Stimulated activated CD4-positive, alpha-beta T cell treated with anti-CD3 and anti-CD28 coated beads, Interleukin-15, amount 100 ng/mL, for 48 hours (primary cell): ENCODE data around the gene MAP3K5.
"Not testable (repeated sequence)": the region's sequence is repeated elsewhere in the genome, so short reads cannot be mapped to it uniquely, and the experiment has no call there.

Experiments
- DNase-seq, 2 donors: peaks; one replicate each; pipeline ENCODE4 v3.0.0-alpha.2; 2020; ENCODE audit warnings: low read depth in 2 of 2

MAP3K5 gene

DNA sequence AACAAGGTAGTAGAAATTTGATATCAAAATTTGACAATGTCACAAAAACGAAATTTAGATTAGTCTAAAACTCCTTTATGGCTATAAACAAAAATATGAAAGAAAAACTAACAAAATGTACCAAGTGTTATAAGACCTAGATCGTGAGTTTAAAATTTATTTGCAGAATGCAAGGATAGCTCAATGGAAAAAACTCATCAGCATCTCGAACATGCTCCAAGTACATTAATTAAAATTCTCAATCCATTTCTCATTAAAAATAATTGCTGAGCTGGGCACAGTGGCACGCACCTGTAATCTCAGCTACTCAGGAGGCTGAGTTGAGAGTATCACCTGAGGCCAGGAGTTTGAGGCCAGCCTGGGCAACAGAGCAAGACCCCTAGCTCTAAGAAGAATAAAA, 70.8 kb downstream of the MAP3K5 start:
- no peak for DNase-seq

GRCh38 chr6:136720045-136720770, 72.1 kb downstream of the MAP3K5 start:
- DNase-seq, result no peak

GRCh38 chr6:136719280-136720044, 72.8 kb downstream of the MAP3K5 start:
- DNase-seq, result no peak

GRCh38 chr6:136718476-136718875, 73.8 kb downstream of the MAP3K5 start:
- no peak for DNase-seq

- no peak for DNase-seq
Measured at GRCh38 chr6:136717716-136717990, 74.6 kb downstream of the MAP3K5 start.

GRCh38 chr6:136716917-136717715, 75.2 kb downstream of the MAP3K5 start:
- DNase-seq, result no peak

DNA sequence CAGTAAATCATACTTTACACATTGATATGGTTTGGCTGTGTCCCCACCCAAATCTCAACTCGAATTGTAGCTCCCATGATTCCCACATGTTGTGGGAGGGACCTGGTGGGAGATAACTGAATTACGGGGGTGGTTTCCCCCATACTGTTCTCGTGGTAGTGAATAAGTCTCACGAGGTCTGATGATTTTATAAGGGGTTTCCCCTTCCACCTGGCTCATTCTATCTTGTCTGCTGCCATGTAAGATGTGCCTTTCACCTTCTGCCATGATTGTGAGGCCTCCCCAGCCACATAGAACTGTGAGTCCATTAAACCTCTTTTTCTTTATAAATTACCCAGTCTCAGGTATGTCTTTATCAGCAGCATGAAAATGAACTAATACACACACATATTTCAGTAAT, 79.6 kb downstream of the MAP3K5 start:
- not testable (repeated sequence) for DNase-seq

DNA sequence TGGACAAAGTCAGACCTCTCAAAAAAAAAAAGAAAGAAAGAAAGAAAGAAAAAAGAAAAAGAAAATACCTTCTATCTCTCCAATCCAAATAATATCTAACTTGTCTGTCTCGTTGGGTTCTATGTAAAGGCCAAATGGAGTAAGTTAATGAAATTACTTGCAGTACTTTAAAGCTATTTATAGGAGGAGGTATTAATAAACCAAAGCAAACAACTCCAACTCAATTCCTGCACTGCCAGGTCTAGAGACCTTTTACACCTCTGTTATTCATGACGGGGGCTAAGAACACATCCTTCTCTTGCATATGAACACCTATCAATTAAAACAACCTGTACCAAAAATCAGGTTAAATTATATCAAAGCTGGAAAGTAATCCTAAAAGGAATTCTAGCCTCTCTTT, 80.6 kb downstream of the MAP3K5 start:
- DNase-seq, result no peak

DNA sequence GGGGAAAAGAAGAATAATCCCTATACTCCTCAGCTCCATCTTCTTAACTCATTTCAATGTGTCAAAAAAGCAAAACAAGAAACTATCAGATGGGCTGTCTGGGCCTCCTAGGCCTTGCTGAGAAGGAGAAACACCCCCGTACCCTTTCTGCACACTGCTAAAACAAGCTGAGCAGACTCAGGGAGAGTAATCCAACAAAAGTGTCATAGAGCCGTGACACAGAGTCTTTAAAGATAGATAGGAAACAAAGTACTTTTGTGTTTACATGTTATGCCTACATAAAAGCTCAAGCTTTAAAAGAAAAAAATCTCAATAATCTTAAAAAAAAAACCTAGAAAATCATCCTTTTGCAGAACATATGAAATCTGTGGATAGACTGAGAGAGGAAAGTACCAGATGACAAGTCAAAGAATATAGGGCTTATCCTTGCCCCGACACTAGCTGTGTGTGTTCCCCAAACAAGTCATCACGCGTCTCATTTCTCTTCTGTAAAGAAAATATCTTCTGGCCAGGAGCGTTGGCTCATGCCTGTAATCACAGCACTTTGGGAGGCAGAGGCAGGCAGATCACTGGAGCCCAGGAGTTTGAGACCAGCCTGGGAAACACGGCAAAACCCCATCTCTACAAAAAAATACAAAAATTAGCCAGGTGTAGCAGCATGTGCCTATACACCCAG, 81.3 kb downstream of the MAP3K5 start:
- DNase-seq, result no peak

GRCh38 chr6:136709429-136709828, 82.8 kb downstream of the MAP3K5 start:
- DNase-seq, result no peak

GRCh38 chr6:136706430-136706829, 85.8 kb downstream of the MAP3K5 start:
- no peak for DNase-seq

DNA sequence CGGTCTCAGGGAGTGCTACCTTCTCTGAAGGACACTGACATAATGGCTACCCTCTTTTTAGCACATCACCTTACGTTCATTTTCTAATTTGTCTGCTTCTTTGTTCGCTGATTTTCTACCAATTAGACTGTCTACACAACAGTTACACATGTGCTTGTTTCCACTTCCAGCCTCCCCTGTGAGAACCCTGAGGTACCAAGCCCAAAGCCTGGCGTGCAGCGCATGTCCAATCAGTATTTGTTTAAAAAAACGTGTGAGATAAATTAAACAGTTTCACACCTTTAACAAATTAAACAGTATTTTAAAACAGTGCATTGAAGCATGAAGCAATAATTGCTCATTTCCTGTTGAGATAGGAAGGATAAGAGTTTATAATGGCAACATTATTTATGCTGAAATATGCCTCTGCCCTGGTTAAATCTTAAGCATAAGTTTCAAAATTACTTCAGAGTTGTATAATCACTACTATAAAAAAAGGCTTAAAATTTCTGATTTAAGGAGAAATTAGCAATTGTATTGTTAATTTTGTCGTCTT, 88.9 kb downstream of the MAP3K5 start:
- no peak for DNase-seq

DNA sequence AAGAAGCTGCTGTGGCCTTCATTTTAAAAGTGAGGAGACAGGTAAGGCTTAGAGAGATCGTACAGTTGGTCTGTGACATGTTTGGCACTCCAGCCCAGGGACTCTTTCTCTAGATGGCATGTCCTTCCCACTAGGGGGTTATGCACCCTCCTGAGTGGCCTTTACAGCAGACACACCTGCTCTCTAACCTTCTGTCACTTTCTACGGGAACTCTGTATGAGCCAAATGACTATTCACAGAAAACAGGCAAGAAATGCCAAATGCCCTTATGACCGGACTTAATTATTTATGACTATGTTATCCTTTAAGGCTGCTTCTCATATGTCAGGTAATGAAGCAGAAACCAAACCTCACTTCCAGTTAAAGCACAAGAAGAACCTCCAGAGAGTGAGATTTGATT, 91.2 kb downstream of the MAP3K5 start:
- DNase-seq, result no peak

DNA sequence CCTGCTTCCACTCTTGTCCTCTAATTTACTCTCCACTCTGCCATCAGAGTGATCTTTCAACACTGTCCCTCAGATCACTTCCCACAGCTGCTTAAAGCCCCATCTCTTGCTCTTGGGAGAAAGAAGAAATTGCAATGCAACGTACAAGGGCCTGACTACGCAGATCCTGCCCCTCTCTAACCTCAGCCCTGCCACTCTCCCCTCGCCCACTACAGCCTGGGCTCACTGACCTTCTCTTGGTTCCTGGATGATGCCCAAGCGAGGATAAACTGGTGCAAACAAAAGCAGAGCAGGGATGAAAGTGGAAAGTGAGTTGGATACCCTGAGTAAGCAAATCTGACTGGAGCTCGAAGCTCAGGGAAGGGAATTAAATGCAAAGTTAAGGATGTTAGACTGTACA, 92.9 kb downstream of the MAP3K5 start:
- DNase-seq, result no peak

DNA sequence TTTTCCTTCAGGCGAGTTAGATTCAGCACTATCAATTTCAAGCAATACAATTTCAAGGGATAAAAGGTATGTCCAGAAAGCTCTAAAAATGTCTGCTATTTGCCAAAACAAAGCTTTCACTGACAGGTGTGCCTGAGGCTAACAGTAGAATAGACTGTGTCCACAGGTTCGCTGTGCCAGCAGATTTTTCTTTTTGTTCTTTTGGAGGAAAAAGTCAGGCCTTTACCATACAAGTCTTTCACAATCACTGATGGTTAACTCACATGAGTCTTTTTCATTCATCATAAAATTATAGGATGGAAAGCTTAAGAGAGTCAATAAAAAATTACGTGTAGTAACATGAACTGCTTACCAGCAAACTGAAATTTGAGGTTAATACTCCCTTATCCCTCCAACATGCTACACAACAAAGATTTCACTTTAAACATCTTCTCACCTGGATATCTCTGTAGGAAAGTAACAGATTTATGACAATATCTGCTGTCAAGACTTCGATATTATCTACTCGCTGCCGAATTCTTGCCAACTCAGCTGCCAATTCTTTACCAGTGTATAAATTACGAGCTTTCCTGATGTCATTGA, 95.4 kb downstream of the MAP3K5 start:
- no peak for DNase-seq

- DNase-seq, result no peak
Measured at GRCh38 chr6:136696238-136696637, 96.0 kb downstream of the MAP3K5 start.

GRCh38 chr6:136695412-136695811, 96.9 kb downstream of the MAP3K5 start:
- DNase-seq, result no peak

GRCh38 chr6:136693090-136693489, 99.2 kb downstream of the MAP3K5 start:
- no peak for DNase-seq

- not testable (repeated sequence) for DNase-seq
Measured at GRCh38 chr6:136687894-136688293, 104.4 kb downstream of the MAP3K5 start.

DNA sequence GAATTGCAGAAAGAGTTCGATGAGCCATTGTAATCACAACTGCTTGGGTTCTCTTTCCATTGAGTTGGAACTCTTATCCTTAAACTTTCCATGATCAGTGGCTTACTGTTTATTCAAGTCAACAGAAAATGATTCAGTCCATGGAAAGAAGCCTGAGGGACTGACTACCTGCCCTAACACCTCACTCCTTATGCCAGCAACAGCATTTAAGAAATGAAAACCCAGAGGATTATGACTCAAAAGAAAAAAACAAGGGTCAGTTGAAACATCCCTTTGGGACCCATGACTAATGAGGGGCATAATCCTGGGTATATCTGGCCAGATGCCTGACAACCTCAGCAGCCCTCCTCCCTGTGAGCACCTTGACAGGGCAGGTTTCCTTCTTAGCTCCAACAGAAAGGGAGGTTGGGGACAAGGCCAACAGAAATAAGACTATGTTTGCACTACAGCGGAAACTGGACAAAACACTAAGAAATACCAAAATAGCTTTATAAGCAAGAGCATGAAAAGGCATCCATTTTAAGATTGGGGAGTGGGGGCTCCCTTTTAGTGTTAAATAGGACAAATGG, 106.7 kb downstream of the MAP3K5 start:
- no peak for DNase-seq

- no peak for DNase-seq
Measured at GRCh38 chr6:136684466-136684865, 107.8 kb downstream of the MAP3K5 start.
